Activated B cell treated with CpG ODN at 0.5 μM for 24 hours (primary cell): Measurements from ENCODE around the gene ADRA2B. TPM values are rescaled to one million over a fixed set of nuclear protein-coding genes. Genes with fewer than 3 reads are reported as not detected.

Experiments used
- ATAC-seq: fragments of 200-7000 bp; cut with Tn5 transposase; one replicate; pipeline ENCODE4 v1.10.0; 2021; ENCODE audit warnings: low read depth, mild to moderate bottlenecking, moderate library complexity
- CTCF ChIA-PET: fragments of 350-600 bp; sonication (Branson Sonifier 250); formaldehyde crosslinking; loops from one replicate; lab custom pipeline; 2021; ENCODE audit warnings: antibody characterized with exemption; lab: Charles Lee
- POLR2A ChIA-PET: fragments of 350-600 bp; sonication (Branson Sonifier 250); formaldehyde crosslinking; loops from one replicate; lab custom pipeline; 2021; ENCODE audit warnings: antibody characterized with exemption; lab: Charles Lee
- DNase-seq: peaks from one replicate; pipeline ENCODE4 v3.0.0; 2022
- H3K27ac Mint-ChIP-seq: one replicate; pipeline ENCODE4 v1.8.0; 2020; ENCODE audit warnings: mixed read lengths
- H3K27me3 Mint-ChIP-seq: one replicate; pipeline ENCODE4 v1.8.0; 2021; ENCODE audit warnings: mixed read lengths
- H3K36me3 Mint-ChIP-seq: one replicate; pipeline ENCODE4 v1.8.0; 2021; ENCODE audit warnings: low read depth, mixed read lengths
- H3K4me1 Mint-ChIP-seq: one replicate; pipeline ENCODE4 v1.8.0; 2021; ENCODE audit warnings: mixed read lengths
- H3K4me3 Mint-ChIP-seq: one replicate; pipeline ENCODE4 v1.8.0; 2020; ENCODE audit warnings: mild to moderate bottlenecking, mixed read lengths
- H3K9me3 Mint-ChIP-seq: one replicate; pipeline ENCODE4 v1.8.0; 2020; ENCODE audit warnings: mixed read lengths
- CTCF ChIP-seq: fragments of 200-600 bp; IDR thresholded peaks from one replicate; pipeline ENCODE4 v1.8.0; 2022; ENCODE audit warnings: antibody characterized with exemption, mild to moderate bottlenecking
- intact Hi-C: fragments of 100-400 bp; cut with micrococcal nuclease; formaldehyde crosslinking; loops from one replicate; pipeline ENCODE4 v1.15.1; 2024
- total RNA-seq: library from RNA; stranded (reverse); gene quantifications from 2 replicates; pipeline ENCODE4 v1.2.3, GENCODE V29; 2022

ADRA2B gene
- total RNA-seq, 1 donor from 2014 or later: 0.11 TPM

GRCh38 chr2:96111823-96112500 is 4.4 kb downstream of the ADRA2B start:
- H3K27ac Mint-ChIP-seq: no peak overlapping the region
- no peaks in the 10 kb centered on the region for H3K9me3 Mint-ChIP-seq
- DNase-seq (peak; percentile 12), ATAC-seq (no peak)
- CTCF ChIA-PET: interaction anchor here (2.5 kb wide), 1 partner anchor 62 kb away, joined by 7 read pairs; no protein-coding TSS in a partner anchor
- peaks cover 4% of the 10 kb centered on the region for H3K4me1 Mint-ChIP-seq
- POLR2A ChIA-PET: interaction anchor here (1.0 kb wide), 1 partner anchor 63 kb away, joined by 3 read pairs; no protein-coding TSS in a partner anchor
- no peak for TF ChIP-seq CTCF
- peaks cover 9% of the 10 kb centered on the region for H3K27me3 Mint-ChIP-seq
- intact Hi-C loops: loop anchor here (10.0 kb wide), 1 partner anchor 87 kb away; no protein-coding TSS in a partner anchor
- no peaks in the 10 kb centered on the region for H3K36me3 Mint-ChIP-seq
- no peak overlapping the region for H3K4me3 Mint-ChIP-seq

- ATAC-seq: no peak
- Mint-ChIP-seq H3K27ac (no peak overlapping the region), H3K36me3 (no peaks in the 10 kb centered on the region), H3K27me3 (peaks cover 9% of the 10 kb centered on the region), H3K9me3 (no peaks in the 10 kb centered on the region), H3K4me1 (peaks cover 4% of the 10 kb centered on the region), H3K4me3 (no peak overlapping the region)
- TF ChIP-seq CTCF: no peak
- ChIA-PET POLR2A (interaction anchor here (1.0 kb wide), 1 partner anchor 63 kb away, joined by 3 read pairs; no protein-coding TSS in a partner anchor), CTCF (interaction anchor here (2.5 kb wide), 1 partner anchor 63 kb away, joined by 7 read pairs; no protein-coding TSS in a partner anchor)
- intact Hi-C loops: loop anchor here (10.0 kb wide), 1 partner anchor 86 kb away; no protein-coding TSS in a partner anchor
- no peak for DNase-seq
These were observed 5.1 kb downstream of the ADRA2B start for GRCh38 chr2:96111257-96111640.

GRCh38 chr2:96110621-96111256 is 5.6 kb downstream of the ADRA2B start:
- no peak for ATAC-seq
- ChIA-PET CTCF (interaction anchor here (2.5 kb wide), 1 partner anchor 63 kb away, joined by 7 read pairs; no protein-coding TSS in a partner anchor), POLR2A (no interaction called here)
- no peak for TF ChIP-seq CTCF
- no peak overlapping the region for H3K4me3 Mint-ChIP-seq
- H3K9me3 Mint-ChIP-seq: peaks cover under 1% of the 10 kb centered on the region
- peak; percentile 9 for DNase-seq
- H3K36me3 Mint-ChIP-seq: no peaks in the 10 kb centered on the region
- H3K27me3 Mint-ChIP-seq: peaks cover 8% of the 10 kb centered on the region
- intact Hi-C loops: loop anchor here (10.0 kb wide), 1 partner anchor 86 kb away; no protein-coding TSS in a partner anchor
- H3K27ac Mint-ChIP-seq: no peak overlapping the region
- peaks cover 2% of the 10 kb centered on the region for H3K4me1 Mint-ChIP-seq

- DNase-seq (peak; percentile 12), ATAC-seq (no peak)
- TF ChIP-seq CTCF: no peak
- Mint-ChIP-seq H3K4me1 (no peaks in the 10 kb centered on the region), H3K36me3 (peaks cover 2% of the 10 kb centered on the region), H3K27ac (no peak overlapping the region), H3K9me3 (peaks cover 8% of the 10 kb centered on the region), H3K4me3 (no peak overlapping the region), H3K27me3 (peaks cover 3% of the 10 kb centered on the region)
- ChIA-PET POLR2A (no interaction called here), CTCF (interaction anchor here (2.5 kb wide), 1 partner anchor 64 kb away, joined by 7 read pairs; no protein-coding TSS in a partner anchor)
- intact Hi-C loops: loop anchor here (10.0 kb wide), 1 partner anchor 85 kb away; no protein-coding TSS in a partner anchor
These were observed 6.3 kb downstream of the ADRA2B start for GRCh38 chr2:96109931-96110511.

GRCh38 chr2:96109361-96109680 is 7.0 kb downstream of the ADRA2B start:
- Mint-ChIP-seq H3K4me1 (no peaks in the 10 kb centered on the region), H3K4me3 (no peak overlapping the region), H3K36me3 (peaks cover 2% of the 10 kb centered on the region), H3K27me3 (peaks cover 3% of the 10 kb centered on the region), H3K27ac (no peak overlapping the region), H3K9me3 (peaks cover 9% of the 10 kb centered on the region)
- TF ChIP-seq CTCF: no peak
- CTCF ChIA-PET: no interaction called here
- ATAC-seq (no peak), DNase-seq (no peak)
- POLR2A ChIA-PET: no interaction called here
- intact Hi-C loops: no loop called here
